NCI-H524 treated with DMSO at 0.1 percent for 48 hours (cell line): Measurements from ENCODE around the gene XAGE1B.
"Not testable (repeated sequence)": the region's sequence is repeated elsewhere in the genome, so short reads cannot be mapped to it uniquely, and the experiment has no call there.

Source experiments
- DNase-seq: peaks from one replicate; lab custom pipeline; 2025; lab: John Stamatoyannopoulos, UW

Gene XAGE1B, protein sequence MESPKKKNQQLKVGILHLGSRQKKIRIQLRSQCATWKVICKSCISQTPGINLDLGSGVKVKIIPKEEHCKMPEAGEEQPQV

DNA sequence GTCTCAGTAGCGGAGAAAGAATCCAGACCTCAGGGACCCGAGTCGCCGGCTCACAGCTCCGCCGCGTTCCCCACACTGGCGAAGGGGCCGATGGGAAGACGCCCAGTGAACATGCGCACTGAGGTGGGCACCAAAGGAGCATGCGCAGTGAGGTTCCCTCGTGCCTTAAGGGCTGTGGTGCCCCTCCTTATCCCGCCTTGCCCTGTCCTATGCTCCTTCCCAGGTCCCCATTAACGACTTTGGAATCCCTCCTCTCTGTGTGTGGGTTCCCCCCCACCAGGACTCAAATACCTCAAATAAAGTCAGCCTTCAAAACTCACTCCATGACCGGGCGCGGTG is at the start of gene XAGE1B:
Gene XAGE1B, minus strand, starts transcription at position 77 of the 339 bp plus-strand sequence. CDS start 1,536 bp downstream, outside the sequence.
- DNase-seq, result not testable (repeated sequence)

DNA sequence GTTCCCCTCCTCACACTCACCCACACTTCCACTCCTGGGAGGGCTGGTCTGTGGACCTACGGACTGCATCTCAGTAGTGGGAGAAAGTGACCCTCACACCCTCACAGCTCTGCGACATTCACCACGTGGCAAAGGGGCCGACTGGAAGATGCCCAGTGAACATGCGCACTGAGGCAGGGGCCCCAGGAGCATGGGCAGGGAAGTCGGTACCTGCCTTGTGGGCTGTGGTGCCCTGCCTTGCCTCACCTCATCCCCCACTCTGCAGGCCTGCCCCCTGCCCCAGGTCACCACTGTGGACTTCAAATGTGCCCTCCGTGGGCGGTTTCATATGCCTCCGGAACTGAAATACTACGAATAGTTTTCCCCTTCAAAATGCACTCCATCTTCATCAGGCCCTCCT is 46.2 kb upstream of the XAGE1B start:
- DNase-seq, result no peak

DNA sequence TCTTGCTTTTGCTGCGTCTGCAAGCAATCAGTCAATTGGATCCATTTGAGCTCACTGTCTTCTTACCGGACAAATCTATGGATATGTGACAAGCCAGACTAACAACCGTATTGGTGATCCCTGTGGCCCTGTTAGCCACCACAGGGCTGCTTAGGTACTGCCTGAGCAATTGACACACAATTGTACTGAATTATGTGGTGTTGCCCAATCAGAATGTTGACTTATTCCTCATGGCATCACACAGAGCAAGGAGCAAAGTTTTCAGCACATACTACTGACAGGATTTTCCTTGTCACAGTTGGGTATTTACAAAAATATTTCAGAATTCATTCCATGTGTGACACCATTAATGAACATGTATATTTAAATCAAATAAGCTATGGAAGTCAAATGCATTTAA is 41.3 kb upstream of the XAGE1B start:
- DNase-seq, result no peak

DNA sequence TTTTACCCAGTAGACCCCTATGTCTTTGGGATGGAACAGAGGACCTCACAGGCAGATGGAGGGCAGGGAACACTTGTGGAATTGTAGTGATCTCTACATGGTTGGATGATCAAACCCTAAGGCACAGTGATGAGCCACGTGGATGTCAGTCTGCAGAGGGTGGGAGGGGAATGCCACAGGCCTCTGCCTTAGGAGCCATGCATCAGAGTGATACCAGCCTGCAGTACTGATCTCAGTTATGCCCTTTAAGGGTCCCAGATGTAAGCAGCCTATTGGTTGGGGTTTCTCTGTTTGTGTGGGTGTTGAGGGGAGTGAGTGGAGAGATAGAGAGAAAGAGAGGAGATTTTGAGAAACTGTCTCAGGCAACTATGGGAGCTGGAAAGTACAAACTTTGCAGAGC is 39.9 kb upstream of the XAGE1B start:
- no peak for DNase-seq

DNA sequence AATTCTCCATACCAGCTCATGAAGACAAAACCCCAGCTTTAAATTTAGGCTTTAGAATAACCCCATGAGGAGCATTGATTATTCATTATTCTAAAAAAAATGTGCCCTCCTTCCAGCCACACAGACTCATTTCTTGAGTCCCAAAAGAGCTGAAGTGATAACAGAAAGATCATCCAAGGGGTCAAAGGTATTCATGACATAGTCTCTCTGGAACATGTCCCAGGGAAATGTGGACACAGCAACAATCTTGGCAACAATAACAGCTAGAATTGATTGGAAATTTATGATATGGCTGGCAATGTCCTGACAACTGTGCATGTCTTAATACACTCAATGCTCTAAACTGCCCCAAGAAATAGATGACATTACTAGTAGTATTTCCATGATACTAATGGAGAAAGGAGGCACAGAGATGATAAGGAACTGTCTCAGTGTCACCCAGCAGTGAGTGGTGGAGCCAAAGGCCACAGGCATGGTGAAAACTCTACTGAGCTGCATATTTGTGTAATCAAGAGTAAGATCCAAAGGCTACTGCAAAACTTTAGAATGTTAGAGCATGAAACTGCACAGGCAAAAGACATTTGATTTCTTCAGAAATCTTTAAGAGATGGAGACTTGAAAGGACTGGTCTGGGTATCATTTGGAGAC is 37.3 kb upstream of the XAGE1B start:
- DNase-seq, result no peak

DNA sequence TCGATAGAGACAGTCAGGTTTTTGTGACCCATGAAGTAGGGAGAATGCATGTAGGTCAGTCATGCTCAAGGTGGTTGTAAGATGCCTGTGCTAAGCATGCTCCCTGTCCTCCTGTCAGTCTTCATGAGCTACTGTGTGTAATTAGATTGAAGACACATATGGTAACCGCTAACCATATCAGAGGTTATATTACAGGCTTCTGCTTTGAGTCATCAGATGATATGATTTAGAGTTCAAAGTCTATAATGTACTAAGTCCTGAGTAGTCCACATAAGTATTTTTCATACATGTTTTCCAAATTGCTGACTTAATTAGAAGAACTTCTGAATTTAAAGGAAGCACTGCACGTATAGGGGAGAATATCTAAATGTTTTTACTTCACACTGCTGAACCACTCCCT is 31.9 kb upstream of the XAGE1B start:
- DNase-seq, result not testable (repeated sequence)

DNA sequence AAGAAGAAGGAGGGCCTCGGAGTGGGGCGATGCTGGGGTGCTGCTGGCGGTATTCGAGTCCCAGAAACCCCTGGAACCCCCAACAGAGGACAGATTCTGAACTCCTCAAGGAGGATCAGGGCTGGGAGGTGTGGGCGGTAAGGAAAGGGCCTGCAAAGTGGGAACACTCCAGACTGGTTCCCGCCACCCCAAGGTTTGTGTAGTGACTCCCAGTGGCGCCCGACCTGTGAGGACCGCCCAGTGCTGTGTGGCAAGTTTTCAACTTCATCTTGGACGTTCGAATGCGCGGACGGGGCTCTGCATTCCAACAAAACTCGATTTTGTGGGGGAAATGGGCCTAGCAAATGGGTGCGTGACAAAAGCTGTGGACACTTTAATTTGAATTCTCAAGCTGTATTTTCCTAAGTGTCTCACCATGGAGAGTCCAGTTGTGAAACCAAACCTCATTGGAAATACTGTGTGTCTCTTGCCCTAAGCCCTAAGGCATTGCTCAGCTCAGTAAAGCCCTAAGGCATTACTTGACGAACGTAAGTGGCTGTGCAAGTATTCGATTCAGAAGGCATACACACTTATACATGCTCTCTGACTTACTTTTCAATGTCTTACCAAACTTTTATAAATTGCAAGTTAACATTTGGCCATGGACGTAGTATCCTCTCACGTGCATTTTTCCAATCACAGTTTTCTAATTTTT is 27.4 kb upstream of the XAGE1B start:
- no peak for DNase-seq

DNA sequence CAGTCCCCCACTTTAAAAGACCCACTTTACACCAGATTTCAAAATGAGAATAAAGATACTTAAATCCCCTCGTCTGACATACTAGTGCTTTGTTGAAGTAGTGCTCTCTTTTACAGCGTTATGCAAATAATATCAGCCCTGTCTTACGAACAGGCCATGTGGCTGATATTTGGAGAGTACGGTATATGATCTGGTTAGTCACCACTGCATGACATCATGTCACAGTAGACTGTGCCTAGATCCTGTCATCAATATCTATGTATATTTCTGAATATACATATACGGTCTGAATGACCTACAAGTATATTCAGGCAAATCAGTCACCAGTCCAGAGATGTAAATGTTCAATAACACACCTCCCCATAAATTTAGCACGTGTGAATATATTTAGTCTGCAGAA is 25.4 kb upstream of the XAGE1B start:
- no peak for DNase-seq

DNA sequence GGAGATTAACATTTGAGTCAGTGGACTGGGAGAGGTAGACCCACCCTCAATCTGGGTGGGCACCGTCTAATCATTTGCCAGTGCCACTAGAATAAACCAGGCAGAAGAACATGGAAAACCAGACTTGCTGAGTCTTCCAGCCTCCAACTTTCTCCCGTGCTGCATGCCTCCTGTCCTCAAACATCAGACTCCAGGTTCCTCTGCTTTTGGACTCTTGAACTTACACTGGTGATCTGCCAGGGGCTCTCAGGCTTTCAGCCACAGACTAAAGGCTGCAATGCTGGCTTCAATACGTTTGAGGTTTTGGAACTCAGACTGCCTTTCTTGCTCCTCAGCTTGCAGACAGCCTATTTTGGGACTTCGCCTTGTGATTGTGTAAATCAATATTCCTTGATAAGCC is 24.2 kb upstream of the XAGE1B start:
- not testable (repeated sequence) for DNase-seq

DNA sequence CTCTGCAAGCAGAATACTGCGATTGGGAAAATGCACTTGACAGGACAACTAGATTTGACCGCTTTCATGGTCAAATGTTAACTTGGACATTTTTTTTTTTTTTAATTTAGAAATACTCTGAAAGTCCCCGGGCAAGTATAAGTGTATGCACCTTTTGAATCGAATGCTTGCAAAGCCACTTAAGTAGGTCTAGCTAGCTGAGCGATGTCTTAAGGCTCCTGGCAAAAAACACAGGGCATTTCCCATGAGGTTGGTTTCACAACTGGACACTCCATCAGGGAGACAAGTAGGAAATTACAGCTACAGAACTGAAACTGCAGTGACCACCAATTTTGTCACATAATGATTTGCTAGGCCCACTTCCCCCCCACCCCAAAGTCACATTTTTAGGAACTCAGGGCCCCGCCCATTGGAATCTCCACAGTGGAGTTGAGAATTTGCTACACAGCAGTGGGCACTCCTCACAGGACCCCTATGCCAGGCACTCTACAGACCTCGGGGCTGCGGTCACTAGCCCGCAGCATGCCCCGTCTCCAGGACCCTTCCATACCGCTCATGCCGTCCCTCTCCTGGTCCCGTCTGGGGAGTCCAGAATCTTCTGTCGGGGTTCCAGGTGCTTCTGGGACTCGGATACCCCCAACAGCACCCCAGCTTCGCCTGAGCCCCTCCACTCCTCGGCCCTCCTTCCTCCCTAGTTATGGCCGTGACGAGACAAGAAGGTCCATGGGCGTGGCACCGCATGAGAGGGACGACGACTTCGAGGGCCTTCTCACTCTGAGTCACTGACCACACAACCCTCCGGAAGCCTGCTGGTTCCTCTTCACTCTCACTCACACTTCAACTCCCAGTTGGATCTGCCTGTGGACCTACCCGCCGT is 515 bp downstream of the XAGE1B start:
- DNase-seq, result not testable (repeated sequence)

DNA sequence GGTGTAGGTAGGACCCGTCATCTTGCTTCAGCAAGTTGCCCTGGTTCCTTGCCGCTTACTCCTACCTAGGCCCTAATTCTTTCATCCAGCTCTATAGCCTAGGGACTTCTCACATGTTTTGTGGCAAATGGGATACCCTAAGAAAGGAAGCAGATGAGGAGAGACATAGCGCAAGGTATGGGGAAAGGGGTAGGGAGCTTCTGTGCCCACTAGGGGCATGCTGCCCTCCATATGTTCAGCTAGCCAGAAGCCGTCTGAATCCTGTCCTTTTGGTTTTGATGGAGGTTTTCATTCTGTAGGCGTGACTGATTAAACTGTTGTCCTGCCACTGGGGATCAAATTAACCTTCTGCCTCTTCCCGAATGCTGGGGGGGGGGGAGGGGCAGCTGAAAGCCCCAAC is 5.7 kb downstream of the XAGE1B start:
- DNase-seq, result not testable (repeated sequence)

DNA sequence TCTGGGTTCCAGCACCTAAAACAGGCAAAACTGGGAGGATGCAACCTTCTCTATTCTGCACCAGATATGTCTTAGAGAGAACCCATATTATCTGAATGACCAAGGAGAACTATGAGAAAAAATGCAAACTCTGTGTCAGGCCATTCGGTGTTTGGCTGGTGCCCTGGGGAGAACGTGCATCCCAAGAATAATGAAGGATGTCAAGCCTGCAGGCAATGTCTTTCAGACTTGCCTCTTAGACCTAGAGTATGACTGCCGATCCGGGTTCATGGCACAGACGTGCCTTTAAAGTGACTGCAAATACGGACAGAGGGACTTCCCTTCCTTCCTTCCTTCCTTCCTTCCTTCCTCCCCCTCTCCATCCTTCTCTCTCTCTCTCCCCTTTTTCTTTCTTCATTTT is 6.9 kb downstream of the XAGE1B start:
- DNase-seq, result no peak

DNA sequence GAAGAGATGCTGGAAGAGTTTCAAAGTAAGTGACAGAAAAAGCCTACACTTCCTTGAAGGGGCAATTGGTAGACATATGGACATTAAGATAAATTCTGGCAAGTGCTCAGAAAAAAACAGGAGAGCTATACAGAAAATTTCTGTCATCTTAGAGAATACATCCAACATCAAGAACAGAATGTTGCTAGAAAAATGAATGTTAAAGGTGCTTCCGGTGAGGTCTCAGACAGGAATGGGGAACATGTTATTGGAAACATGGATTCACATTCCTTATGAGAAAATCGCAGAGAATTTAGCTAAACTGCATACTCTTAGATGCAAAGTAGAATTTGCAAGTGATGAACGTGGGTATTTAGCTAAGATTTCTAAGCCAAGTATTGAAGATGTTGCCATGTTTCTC is 9.5 kb downstream of the XAGE1B start:
- DNase-seq, result no peak

DNA sequence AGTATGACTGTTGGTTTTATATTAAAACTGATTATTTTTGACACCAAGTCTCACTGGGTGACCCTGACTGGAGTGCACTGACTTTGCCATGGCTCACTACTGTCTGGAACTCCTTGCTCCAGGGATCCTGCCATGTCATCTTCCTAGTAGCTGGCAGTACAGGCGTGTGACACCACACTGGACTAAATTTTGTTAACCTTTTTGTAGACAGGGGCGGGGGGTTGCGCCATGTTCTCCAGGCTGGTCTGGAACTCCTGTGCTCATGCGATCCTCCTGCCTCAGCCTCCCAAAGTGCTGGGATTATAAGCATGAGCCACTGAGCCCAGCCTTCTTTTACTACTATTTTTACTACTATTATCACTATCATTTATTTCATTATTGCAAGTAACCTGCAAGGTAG is 12.3 kb downstream of the XAGE1B start:
- DNase-seq, result no peak

DNA sequence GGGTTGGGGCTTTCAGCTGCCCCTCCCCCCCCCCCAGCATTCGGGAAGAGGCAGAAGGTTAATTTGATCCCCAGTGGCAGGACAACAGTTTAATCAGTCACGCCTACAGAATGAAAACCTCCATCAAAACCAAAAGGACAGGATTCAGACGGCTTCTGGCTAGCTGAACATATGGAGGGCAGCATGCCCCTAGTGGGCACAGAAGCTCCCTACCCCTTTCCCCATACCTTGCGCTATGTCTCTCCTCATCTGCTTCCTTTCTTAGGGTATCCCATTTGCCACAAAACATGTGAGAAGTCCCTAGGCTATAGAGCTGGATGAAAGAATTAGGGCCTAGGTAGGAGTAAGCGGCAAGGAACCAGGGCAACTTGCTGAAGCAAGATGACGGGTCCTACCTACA is 15.5 kb downstream of the XAGE1B start:
- DNase-seq, result not testable (repeated sequence)

DNA sequence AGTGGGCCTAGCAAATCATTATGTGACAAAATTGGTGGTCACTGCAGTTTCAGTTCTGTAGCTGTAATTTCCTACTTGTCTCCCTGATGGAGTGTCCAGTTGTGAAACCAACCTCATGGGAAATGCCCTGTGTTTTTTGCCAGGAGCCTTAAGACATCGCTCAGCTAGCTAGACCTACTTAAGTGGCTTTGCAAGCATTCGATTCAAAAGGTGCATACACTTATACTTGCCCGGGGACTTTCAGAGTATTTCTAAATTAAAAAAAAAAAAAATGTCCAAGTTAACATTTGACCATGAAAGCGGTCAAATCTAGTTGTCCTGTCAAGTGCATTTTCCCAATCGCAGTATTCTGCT is 20.5 kb downstream of the XAGE1B start:
- not testable (repeated sequence) for DNase-seq

DNA sequence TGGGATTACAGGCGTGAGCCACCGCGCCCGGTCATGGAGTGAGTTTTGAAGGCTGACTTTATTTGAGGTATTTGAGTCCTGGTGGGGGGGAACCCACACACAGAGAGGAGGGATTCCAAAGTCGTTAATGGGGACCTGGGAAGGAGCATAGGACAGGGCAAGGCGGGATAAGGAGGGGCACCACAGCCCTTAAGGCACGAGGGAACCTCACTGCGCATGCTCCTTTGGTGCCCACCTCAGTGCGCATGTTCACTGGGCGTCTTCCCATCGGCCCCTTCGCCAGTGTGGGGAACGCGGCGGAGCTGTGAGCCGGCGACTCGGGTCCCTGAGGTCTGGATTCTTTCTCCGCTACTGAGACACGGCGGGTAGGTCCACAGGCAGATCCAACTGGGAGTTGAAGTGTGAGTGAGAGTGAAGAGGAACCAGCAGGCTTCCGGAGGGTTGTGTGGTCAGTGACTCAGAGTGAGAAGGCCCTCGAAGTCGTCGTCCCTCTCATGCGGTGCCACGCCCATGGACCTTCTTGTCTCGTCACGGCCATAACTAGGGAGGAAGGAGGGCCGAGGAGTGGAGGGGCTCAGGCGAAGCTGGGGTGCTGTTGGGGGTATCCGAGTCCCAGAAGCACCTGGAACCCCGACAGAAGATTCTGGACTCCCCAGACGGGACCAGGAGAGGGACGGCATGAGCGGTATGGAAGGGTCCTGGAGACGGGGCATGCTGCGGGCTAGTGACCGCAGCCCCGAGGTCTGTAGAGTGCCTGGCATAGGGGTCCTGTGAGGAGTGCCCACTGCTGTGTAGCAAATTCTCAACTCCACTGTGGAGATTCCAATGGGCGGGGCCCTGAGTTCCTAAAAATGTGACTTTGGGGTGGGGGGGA is 21.1 kb downstream of the XAGE1B start, which contains the start of gene XAGE1A:
Gene XAGE1A, plus strand, starts transcription at position 264 of the 874 bp plus-strand sequence. CDS start 1,554 bp downstream, outside the sequence.
- DNase-seq, result not testable (repeated sequence)

DNA sequence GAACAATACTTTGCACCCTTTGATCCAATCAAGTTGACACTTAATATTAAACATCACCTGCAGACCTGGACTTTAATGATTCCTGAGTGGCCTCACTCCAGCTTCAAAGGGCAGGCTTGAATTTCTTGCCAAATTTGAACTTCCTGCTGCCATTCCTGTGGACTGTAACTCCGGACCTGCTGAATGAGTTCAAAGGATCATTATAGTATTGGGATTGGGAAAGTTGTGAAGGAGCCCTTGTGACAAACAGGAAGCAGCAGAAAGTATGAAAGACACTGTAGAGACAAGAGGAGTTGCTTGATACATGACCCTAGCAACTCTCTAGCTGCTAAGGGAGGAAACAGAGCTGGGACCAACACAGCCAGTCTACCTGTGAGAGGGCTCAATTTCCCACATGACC is 45.6 kb downstream of the XAGE1B start:
- DNase-seq, result not testable (repeated sequence)
